ENCODE results near the gene DIS3L2.

DIS3L2 gene

GRCh38 chr2:231991664-231992063, 30.2 kb downstream of the DIS3L2 start:
- no peak for DNase-seq

GRCh38 chr2:231992888-231993287, 31.4 kb downstream of the DIS3L2 start:
- TF ChIP-seq GATA1 (IDR thresholded peaks at IDR 0.05; ENCODE audit: low read depth, low read length) (no peak), POLR2A (IDR thresholded peaks at IDR 0.05; ENCODE audit: low read length) (no peak)
- DNase-seq = no peak

More at GRCh38 chr2:231991664-231992063, 30.2 kb downstream of the DIS3L2 start:
- TF ChIP-seq GATA1 (IDR thresholded peaks at IDR 0.05; ENCODE audit: low read depth, low read length) (no peak), POLR2A (IDR thresholded peaks at IDR 0.05; ENCODE audit: low read length) (no peak)

- TF ChIP-seq POLR2A (IDR thresholded peaks at IDR 0.05; ENCODE audit: low read length) (no peak), GATA1 (IDR thresholded peaks at IDR 0.05; ENCODE audit: low read depth, low read length) (no peak)
- DNase-seq = no peak
Measured at GRCh38 chr2:231996797-231997540, 35.5 kb downstream of the DIS3L2 start.

- no peak for DNase-seq
- TF ChIP-seq POLR2A (IDR thresholded peaks at IDR 0.05; ENCODE audit: low read length) (no peak), GATA1 (IDR thresholded peaks at IDR 0.05; ENCODE audit: low read depth, low read length) (no peak)
Measured at GRCh38 chr2:231998046-231998445, 36.5 kb downstream of the DIS3L2 start.

GRCh38 chr2:232000439-232000838, 38.9 kb downstream of the DIS3L2 start:
- no peak for DNase-seq

GRCh38 chr2:232001073-232001472, 39.6 kb downstream of the DIS3L2 start:
- DNase-seq = no peak
- TF ChIP-seq GATA1 (IDR thresholded peaks at IDR 0.05; ENCODE audit: low read depth, low read length) (no peak), POLR2A (IDR thresholded peaks at IDR 0.05; ENCODE audit: low read length) (no peak)

More at GRCh38 chr2:232000439-232000838, 38.9 kb downstream of the DIS3L2 start:
- no peak for TF ChIP-seq POLR2A (IDR thresholded peaks at IDR 0.05; ENCODE audit: low read length)
- no peak for TF ChIP-seq GATA1 (IDR thresholded peaks at IDR 0.05; ENCODE audit: low read depth, low read length)

- DNase-seq = no peak
- no peak for TF ChIP-seq POLR2A (IDR thresholded peaks at IDR 0.05; ENCODE audit: low read length)
- no peak for TF ChIP-seq GATA1 (IDR thresholded peaks at IDR 0.05; ENCODE audit: low read depth, low read length)
Measured at GRCh38 chr2:232006253-232006652, 44.7 kb downstream of the DIS3L2 start.

- no peak for TF ChIP-seq GATA1 (IDR thresholded peaks at IDR 0.05; ENCODE audit: low read depth, low read length)
- no peak for TF ChIP-seq POLR2A (IDR thresholded peaks at IDR 0.05; ENCODE audit: low read length)
- DNase-seq = no peak
Measured at GRCh38 chr2:232008907-232009638, 47.6 kb downstream of the DIS3L2 start.

- TF ChIP-seq POLR2A (IDR thresholded peaks at IDR 0.05; ENCODE audit: low read length) (no peak), GATA1 (IDR thresholded peaks at IDR 0.05; ENCODE audit: low read depth, low read length) (no peak)
- no peak for DNase-seq
Measured at GRCh38 chr2:232009639-232010274, 48.2 kb downstream of the DIS3L2 start.

- no peak for DNase-seq
- no peak for TF ChIP-seq GATA1 (IDR thresholded peaks at IDR 0.05; ENCODE audit: low read depth, low read length)
Measured at GRCh38 chr2:232013701-232014353, 52.3 kb downstream of the DIS3L2 start.

- no peak for DNase-seq
- TF ChIP-seq POLR2A (IDR thresholded peaks at IDR 0.05; ENCODE audit: low read length) (no peak), GATA1 (IDR thresholded peaks at IDR 0.05; ENCODE audit: low read depth, low read length) (no peak)
Measured at GRCh38 chr2:232014681-232015080, 53.2 kb downstream of the DIS3L2 start.

GRCh38 chr2:232018181-232018580, 56.7 kb downstream of the DIS3L2 start:
- no peak for TF ChIP-seq POLR2A (IDR thresholded peaks at IDR 0.05; ENCODE audit: low read length)
- TF ChIP-seq GATA1 (IDR thresholded peaks at IDR 0.05; ENCODE audit: low read depth, low read length) = no peak
- DNase-seq = no peak

- no peak for DNase-seq
- no peak for TF ChIP-seq GATA1 (IDR thresholded peaks at IDR 0.05; ENCODE audit: low read depth, low read length)
- no peak for TF ChIP-seq POLR2A (IDR thresholded peaks at IDR 0.05; ENCODE audit: low read length)
Measured at GRCh38 chr2:232022718-232023117, 61.2 kb downstream of the DIS3L2 start.

- DNase-seq = no peak
- TF ChIP-seq POLR2A (IDR thresholded peaks at IDR 0.05; ENCODE audit: low read length) (no peak), GATA1 (IDR thresholded peaks at IDR 0.05; ENCODE audit: low read depth, low read length) (no peak)
Measured at GRCh38 chr2:232023426-232023825, 61.9 kb downstream of the DIS3L2 start.

Data from erythroblast (primary cell).